Measurements from ENCODE around the gene TRIB2. TPM values are rescaled to one million over a fixed set of nuclear protein-coding genes. Genes with fewer than 3 reads are reported as not detected.

TRIB2 gene
- polyA plus RNA-seq, 1 of the 3 experiments (the other 2 are of a cell fraction) = 27.5 TPM

DNA sequence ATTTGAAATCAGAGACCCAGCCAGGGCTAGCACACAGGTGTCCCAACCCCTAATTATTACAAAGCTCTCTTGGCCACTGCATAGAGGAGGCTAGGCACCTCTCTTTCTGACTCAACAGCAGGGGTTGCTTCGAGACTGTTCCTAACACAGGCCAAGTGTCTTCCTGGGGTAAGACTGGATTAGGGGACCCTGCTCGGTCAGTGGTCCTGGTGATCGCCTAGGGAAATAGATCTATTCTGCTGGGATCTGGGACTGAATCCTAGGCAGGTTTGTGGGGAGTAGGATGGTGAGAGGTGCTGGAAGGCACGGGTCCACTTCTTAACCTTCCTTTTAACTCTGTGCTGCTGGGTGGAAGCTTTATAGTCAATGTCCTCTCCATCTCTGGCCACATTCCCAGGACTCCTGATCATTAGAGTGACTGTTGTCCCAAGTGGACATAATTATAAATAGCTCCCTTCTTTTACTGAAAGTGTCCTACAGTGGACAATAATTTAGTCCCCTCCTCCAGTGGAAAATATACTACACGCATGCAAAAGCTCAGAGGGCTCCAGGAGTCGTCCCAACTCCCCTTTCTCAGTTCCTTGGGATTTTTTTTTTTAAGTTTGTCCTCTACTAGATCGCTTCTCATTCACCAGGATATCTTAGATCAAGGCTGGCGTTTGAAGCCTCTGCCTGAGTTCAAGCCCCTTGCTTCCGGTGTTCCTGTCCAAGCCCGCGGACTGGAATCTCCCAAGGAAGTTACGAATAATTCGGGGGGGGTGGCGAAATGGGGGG lies 1.3 kb upstream of the TRIB2 start:
- peak overlapping the region; percentile 95; the same call in 1 of the 2 replicates for H3K9ac ChIP-seq
- H2AFZ ChIP-seq (ENCODE audit: low read depth) = no peak overlapping the region
- no peaks in the 10 kb centered on the region for H3K9me2 ChIP-seq
- peaks cover 22 to 24% of the 10 kb centered on the region in 2 experiments for H3K4me1 ChIP-seq (ENCODE audit: control insufficient read depth in 1 of 2, insufficient read depth in 2 of 2, low read depth in 1 of 2, low read length in 1 of 2)
- no peaks in the 10 kb centered on the region for H3K9me3 ChIP-seq
- H3K79me2 ChIP-seq (ENCODE audit: insufficient read depth) = peaks cover 47% of the 10 kb centered on the region
- peaks cover 14% of the 10 kb centered on the region for H4K20me1 ChIP-seq (ENCODE audit: insufficient read depth)
- WGBS (ENCODE audit: low lambda C conversion rate) = 72% methylated on average over 14 of the region's 14 CpGs
- DNase-seq = no peak
- H3K27me3 ChIP-seq (ENCODE audit: insufficient read depth) = no peaks in the 10 kb centered on the region
- ChIA-PET CTCF (interaction anchor here (0.5 to 4.5 kb wide), 50 partner anchors 7 to 931 kb away, joined by 3 to 152 read pairs (median 7); no protein-coding TSS in a partner anchor), POLR2A (interaction anchor here (0.9 to 2.7 kb wide), 8 partner anchors 73 to 886 kb away, joined by 3 to 22 read pairs (median 6); no protein-coding TSS in a partner anchor)
- no peak for TF ChIP-seq TEAD4 (IDR thresholded peaks at IDR 0.05; ENCODE audit: borderline replicate concordance, insufficient read depth)
- TF ChIP-seq, protein P1, sequence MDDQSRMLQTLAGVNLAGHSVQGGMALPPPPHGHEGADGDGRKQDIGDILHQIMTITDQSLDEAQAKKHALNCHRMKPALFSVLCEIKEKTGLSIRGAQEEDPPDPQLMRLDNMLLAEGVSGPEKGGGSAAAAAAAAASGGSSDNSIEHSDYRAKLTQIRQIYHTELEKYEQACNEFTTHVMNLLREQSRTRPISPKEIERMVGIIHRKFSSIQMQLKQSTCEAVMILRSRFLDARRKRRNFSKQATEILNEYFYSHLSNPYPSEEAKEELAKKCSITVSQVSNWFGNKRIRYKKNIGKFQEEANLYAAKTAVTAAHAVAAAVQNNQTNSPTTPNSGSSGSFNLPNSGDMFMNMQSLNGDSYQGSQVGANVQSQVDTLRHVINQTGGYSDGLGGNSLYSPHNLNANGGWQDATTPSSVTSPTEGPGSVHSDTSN (IDR thresholded peaks at IDR 0.05) = no peak
- no peaks in the 10 kb centered on the region for H3K36me3 ChIP-seq (replicated peaks in 1 of 2; ENCODE audit: control insufficient read depth in 1 of 2, insufficient read depth in 2 of 2, low read length in 1 of 2)
- peak overlapping the region; percentile 73 to 98; a peak in 3 of 4 replicates for H3K4me3 ChIP-seq (ENCODE audit: low read depth in 2 of 2, low read length in 1 of 2)
- H3F3A ChIP-seq (replicated peaks; ENCODE audit: insufficient read depth) = peaks cover 31% of the 10 kb centered on the region
- H3K27ac ChIP-seq (ENCODE audit: low read depth in 2 of 2, low read length in 1 of 2) = peak overlapping the region in 1 of 2 experiments; percentile 92; a peak in 2 of 4 replicates
- peak overlapping the region; percentile 92 for H3K4me2 ChIP-seq

GRCh38 chr2:12716032-12716281 lies 779 bp upstream of the TRIB2 start:
- Histone ChIP-seq H3K27ac (ENCODE audit: low read depth in 2 of 2, low read length in 1 of 2) (peak overlapping the region; percentile 91 to 92), H3F3A (replicated peaks; ENCODE audit: insufficient read depth) (peaks cover 35% of the 10 kb centered on the region), H3K4me3 (ENCODE audit: low read depth in 2 of 2, low read length in 1 of 2) (peak overlapping the region; percentile 73 to 98), H3K9me2 (no peaks in the 10 kb centered on the region), H3K36me3 (replicated peaks in 1 of 2; ENCODE audit: control insufficient read depth in 1 of 2, insufficient read depth in 2 of 2, low read length in 1 of 2) (peaks cover 0 to 4% of the 10 kb centered on the region in 2 experiments), H3K27me3 (ENCODE audit: insufficient read depth) (no peaks in the 10 kb centered on the region), H3K4me2 (peak overlapping the region; percentile 92), H4K20me1 (ENCODE audit: insufficient read depth) (peaks cover 19% of the 10 kb centered on the region), H3K4me1 (ENCODE audit: control insufficient read depth in 1 of 2, insufficient read depth in 2 of 2, low read depth in 1 of 2, low read length in 1 of 2) (peaks cover 24 to 28% of the 10 kb centered on the region in 2 experiments), H3K9ac (peak overlapping the region; percentile 95), H2AFZ (ENCODE audit: low read depth) (peak overlapping the region; percentile 14; the same call in 1 of the 2 replicates), H3K9me3 (no peaks in the 10 kb centered on the region), H3K79me2 (ENCODE audit: insufficient read depth) (peaks cover 53% of the 10 kb centered on the region)
- DNase-seq = peak; percentile 73
- ChIA-PET CTCF (interaction anchor here (0.6 to 4.5 kb wide), 73 partner anchors 8 to 931 kb away, joined by 3 to 152 read pairs (median 5); no protein-coding TSS in a partner anchor), POLR2A (interaction anchor here (0.9 to 3.0 kb wide), 13 partner anchors 58 to 886 kb away, joined by 3 to 22 read pairs (median 5); no protein-coding TSS in a partner anchor)
- 16% methylated on average over 3 of the region's 3 CpGs for WGBS (ENCODE audit: low lambda C conversion rate)
- TF ChIP-seq TAF1 (IDR thresholded peaks at IDR 0.05; ENCODE audit: borderline replicate concordance, low read depth, low read length) = no peak
- 0 out of 2 replicates have a peak, but pooled peaks have one; percentile 24 for TF ChIP-seq MAX (IDR thresholded peaks at IDR 0.05; ENCODE audit: low read depth)
- peak; percentile 88 for TF ChIP-seq CTCF (IDR thresholded peaks at IDR 0.05)
- TF ChIP-seq NRF1 (IDR thresholded peaks at IDR 0.05; ENCODE audit: low read depth, low read length) = no peak
- TF ChIP-seq USF2 (IDR thresholded peaks at IDR 0.05; ENCODE audit: borderline replicate concordance, low read depth, low read length) = no peak
- TF ChIP-seq NFIC (IDR thresholded peaks at IDR 0.05; ENCODE audit: borderline replicate concordance) = no peak
- TF ChIP-seq, protein P2, sequence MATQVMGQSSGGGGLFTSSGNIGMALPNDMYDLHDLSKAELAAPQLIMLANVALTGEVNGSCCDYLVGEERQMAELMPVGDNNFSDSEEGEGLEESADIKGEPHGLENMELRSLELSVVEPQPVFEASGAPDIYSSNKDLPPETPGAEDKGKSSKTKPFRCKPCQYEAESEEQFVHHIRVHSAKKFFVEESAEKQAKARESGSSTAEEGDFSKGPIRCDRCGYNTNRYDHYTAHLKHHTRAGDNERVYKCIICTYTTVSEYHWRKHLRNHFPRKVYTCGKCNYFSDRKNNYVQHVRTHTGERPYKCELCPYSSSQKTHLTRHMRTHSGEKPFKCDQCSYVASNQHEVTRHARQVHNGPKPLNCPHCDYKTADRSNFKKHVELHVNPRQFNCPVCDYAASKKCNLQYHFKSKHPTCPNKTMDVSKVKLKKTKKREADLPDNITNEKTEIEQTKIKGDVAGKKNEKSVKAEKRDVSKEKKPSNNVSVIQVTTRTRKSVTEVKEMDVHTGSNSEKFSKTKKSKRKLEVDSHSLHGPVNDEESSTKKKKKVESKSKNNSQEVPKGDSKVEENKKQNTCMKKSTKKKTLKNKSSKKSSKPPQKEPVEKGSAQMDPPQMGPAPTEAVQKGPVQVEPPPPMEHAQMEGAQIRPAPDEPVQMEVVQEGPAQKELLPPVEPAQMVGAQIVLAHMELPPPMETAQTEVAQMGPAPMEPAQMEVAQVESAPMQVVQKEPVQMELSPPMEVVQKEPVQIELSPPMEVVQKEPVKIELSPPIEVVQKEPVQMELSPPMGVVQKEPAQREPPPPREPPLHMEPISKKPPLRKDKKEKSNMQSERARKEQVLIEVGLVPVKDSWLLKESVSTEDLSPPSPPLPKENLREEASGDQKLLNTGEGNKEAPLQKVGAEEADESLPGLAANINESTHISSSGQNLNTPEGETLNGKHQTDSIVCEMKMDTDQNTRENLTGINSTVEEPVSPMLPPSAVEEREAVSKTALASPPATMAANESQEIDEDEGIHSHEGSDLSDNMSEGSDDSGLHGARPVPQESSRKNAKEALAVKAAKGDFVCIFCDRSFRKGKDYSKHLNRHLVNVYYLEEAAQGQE (IDR thresholded peaks at IDR 0.05; ENCODE audit: low read depth, low read length) = peak; percentile 51; the same call in 1 of the 2 replicates
- TF ChIP-seq RXRA (IDR thresholded peaks at IDR 0.05; ENCODE audit: borderline replicate concordance, low read depth) = no peak
- no peak for TF ChIP-seq IRF3 (IDR thresholded peaks at IDR 0.05; ENCODE audit: low read depth, low read length)
- no peak; the same call in 1 of the 2 replicates for TF ChIP-seq YY1 (IDR thresholded peaks at IDR 0.05; ENCODE audit: low read depth)
- peak; percentile 87 for TF ChIP-seq SMC3 (IDR thresholded peaks at IDR 0.05; ENCODE audit: low read depth, low read length)
- no peak for TF ChIP-seq FOXJ3 (CRISPR knock-in tag; IDR thresholded peaks at IDR 0.05)
- TF ChIP-seq GATA2 (CRISPR knock-in tag; IDR thresholded peaks at IDR 0.05) = no peak
- TF ChIP-seq RAD21 (IDR thresholded peaks at IDR 0.05; ENCODE audit: low read length) = peak; percentile 76
